MCF 10A (cell line): ENCODE results near the gene TUNAR. TPM values are rescaled to one million over a fixed set of nuclear protein-coding genes. Genes with fewer than 3 reads are reported as not detected.

Experiments used
- BruUV-seq: library from RNA; stranded (reverse); fragments of 400-500 nt; replicated peaks from 2 replicates; lab custom pipeline; 2021; lab: Mats Ljungman, UMichigan
- CTCF ChIA-PET: fragments of 300-600 bp; sonication (Branson Sonifier 250); formaldehyde crosslinking; extraction: SDS; loops from one replicate; lab custom pipeline; 2021; ENCODE audit warnings: antibody characterized with exemption, inconsistent platforms; lab: Yijun Ruan, JAX
- POLR2A ChIA-PET: fragments of 300-600, 350-650 bp; sonication (Branson Sonifier 250); formaldehyde crosslinking; extraction: SDS; loops from one replicate; lab custom pipeline; 2020; ENCODE audit warnings: antibody characterized with exemption, inconsistent platforms; lab: Yijun Ruan, JAX
- DNase-seq: peaks from one replicate; pipeline ENCODE4 v3.0.0-alpha.2; 2018; ENCODE audit not compliant: unreplicated experiment
- H3K27ac Mint-ChIP-seq: one replicate; pipeline ENCODE4 v1.8.0; 2022; ENCODE audit warnings: mild to moderate bottlenecking, low read depth, mixed read lengths; ENCODE audit not compliant: unreplicated experiment
- H3K27me3 Mint-ChIP-seq: one replicate; pipeline ENCODE4 v1.8.0; 2022; ENCODE audit warnings: mixed read lengths; ENCODE audit not compliant: insufficient read depth, unreplicated experiment
- H3K36me3 Mint-ChIP-seq: one replicate; pipeline ENCODE4 v1.8.0; 2022; ENCODE audit warnings: mild to moderate bottlenecking, moderate library complexity, mixed read lengths; ENCODE audit not compliant: insufficient read depth, unreplicated experiment
- H3K4me1 Mint-ChIP-seq: one replicate; pipeline ENCODE4 v1.8.0; 2022; ENCODE audit warnings: mixed read lengths; ENCODE audit not compliant: insufficient read depth, unreplicated experiment
- H3K4me3 Mint-ChIP-seq: one replicate; pipeline ENCODE4 v1.8.0; 2022; ENCODE audit warnings: mild to moderate bottlenecking, moderate library complexity, mixed read lengths; ENCODE audit not compliant: unreplicated experiment
- H3K9me3 Mint-ChIP-seq: one replicate; pipeline ENCODE4 v1.8.0; 2022; ENCODE audit warnings: mixed read lengths; ENCODE audit not compliant: unreplicated experiment
- CTCF ChIP-seq: fragments of 200-600 bp; IDR thresholded peaks from one replicate; pipeline ENCODE4 v1.8.0; 2022; ENCODE audit warnings: antibody characterized with exemption, mild to moderate bottlenecking; ENCODE audit not compliant: unreplicated experiment
- intact Hi-C: fragments of 100-400 bp; cut with micrococcal nuclease; formaldehyde crosslinking; loops from 2 replicates; pipeline ENCODE4 v1.14.1; 2022
- total RNA-seq: library from RNA; stranded (reverse); gene quantifications from 2 replicates; pipeline ENCODE4 v1.2.3, GENCODE V29; 2022

The TUNAR gene
- total RNA-seq, 1 experiment from 2014 or later: not detected

GRCh38 chr14:95922080-95922479 is 45.4 kb downstream of the TUNAR start:
- Mint-ChIP-seq H3K4me3 (no peak overlapping the region), H3K9me3 (no peaks in the 10 kb centered on the region), H3K27me3 (peaks cover 80% of the 10 kb centered on the region), H3K4me1 (no peaks in the 10 kb centered on the region), H3K36me3 (no peaks in the 10 kb centered on the region), H3K27ac (no peak overlapping the region)
- ChIA-PET POLR2A (no interaction called here), CTCF (no interaction called here)
- intact Hi-C loops: no loop called here
- DNase-seq: peak; percentile 14
- no TSS peak for BruUV-seq
- no peak for TF ChIP-seq CTCF

- Mint-ChIP-seq H3K4me1 (no peaks in the 10 kb centered on the region), H3K27ac (no peak overlapping the region), H3K9me3 (no peaks in the 10 kb centered on the region), H3K36me3 (no peaks in the 10 kb centered on the region), H3K27me3 (peaks cover 56% of the 10 kb centered on the region), H3K4me3 (no peak overlapping the region)
- BruUV-seq: no TSS peak
- CTCF ChIA-PET: no interaction called here
- DNase-seq: no peak
- TF ChIP-seq CTCF: no peak
- POLR2A ChIA-PET: no interaction called here
- intact Hi-C loops: no loop called here
These were observed 52.1 kb downstream of the TUNAR start for GRCh38 chr14:95928751-95929150.

- intact Hi-C loops: loop anchor here (10.0 kb wide), 1 partner anchor 147 kb away; no protein-coding TSS in a partner anchor
- BruUV-seq: no TSS peak
- Mint-ChIP-seq H3K4me3 (no peak overlapping the region), H3K27ac (no peak overlapping the region), H3K27me3 (peaks cover 33% of the 10 kb centered on the region), H3K4me1 (no peaks in the 10 kb centered on the region), H3K9me3 (no peaks in the 10 kb centered on the region), H3K36me3 (no peaks in the 10 kb centered on the region)
- CTCF ChIA-PET: interaction anchor here (0.5 kb wide), 1 partner anchor 63 kb away, joined by 3 read pairs; no protein-coding TSS in a partner anchor
- TF ChIP-seq CTCF: no peak
- DNase-seq: no peak
- POLR2A ChIA-PET: no interaction called here
These were observed 54.8 kb downstream of the TUNAR start for GRCh38 chr14:95931384-95931783.

- no peak overlapping the region for H3K27ac Mint-ChIP-seq
- peak; percentile 48 for DNase-seq
- no peaks in the 10 kb centered on the region for H3K36me3 Mint-ChIP-seq
- POLR2A ChIA-PET: no interaction called here
- CTCF ChIA-PET: no interaction called here
- H3K4me1 Mint-ChIP-seq: no peaks in the 10 kb centered on the region
- H3K9me3 Mint-ChIP-seq: peaks cover 6% of the 10 kb centered on the region
- H3K4me3 Mint-ChIP-seq: no peak overlapping the region
- no TSS peak for BruUV-seq
- TF ChIP-seq CTCF: no peak
- peaks cover 23% of the 10 kb centered on the region for H3K27me3 Mint-ChIP-seq
- intact Hi-C loops: loop anchor here (1.0 to 10.0 kb wide), 2 partner anchors 18 to 151 kb away; no protein-coding TSS in a partner anchor
These were observed 58.7 kb downstream of the TUNAR start for GRCh38 chr14:95935228-95935822.
